ELR (cell line): ENCODE measurements around the gene FNDC3B.

Experiments
- DNase-seq: peaks from one replicate; pipeline ENCODE4 v3.0.0-alpha.2; 2015; ENCODE audit warnings: low read depth

FNDC3B gene

DNA sequence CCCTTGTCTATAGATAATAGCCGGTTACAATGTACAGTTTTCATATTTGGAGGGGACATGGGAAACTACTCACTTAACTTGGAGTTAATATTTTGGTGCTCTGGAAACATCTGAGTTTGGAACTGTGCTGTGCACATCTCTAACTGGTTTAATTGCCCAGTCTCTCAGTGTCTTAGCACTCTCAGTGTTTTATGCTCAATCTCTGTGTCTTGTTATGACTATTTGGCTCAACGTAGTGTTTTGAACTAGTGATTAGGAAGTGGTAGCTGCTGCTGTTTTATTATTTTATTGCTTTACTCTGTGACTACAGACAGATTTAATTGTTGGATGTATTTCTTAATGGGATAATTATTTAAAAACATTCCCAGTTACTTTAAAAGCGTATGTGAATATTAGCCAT, 17.0 kb downstream of the FNDC3B start:
- DNase-seq, result no peak

DNA sequence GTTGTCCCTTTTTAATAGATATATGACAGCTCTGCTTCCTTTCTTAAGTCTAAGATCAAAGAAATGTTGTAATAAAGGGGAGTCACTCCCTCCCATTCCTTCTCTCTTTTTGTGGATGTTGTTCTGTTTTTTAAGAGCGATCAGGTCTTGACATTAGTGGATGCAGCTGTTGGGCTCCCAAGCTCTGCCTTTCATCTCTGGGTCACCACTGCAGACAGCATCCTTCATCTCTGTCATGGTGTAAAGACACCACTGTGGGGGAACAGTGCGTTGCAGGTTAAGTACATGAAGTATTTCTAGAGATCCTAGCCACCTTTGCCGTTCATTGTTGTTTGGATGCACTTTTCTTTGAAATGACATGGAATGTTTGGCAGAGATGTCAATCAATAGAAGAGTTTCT, 17.7 kb downstream of the FNDC3B start:
- no peak for DNase-seq

DNA sequence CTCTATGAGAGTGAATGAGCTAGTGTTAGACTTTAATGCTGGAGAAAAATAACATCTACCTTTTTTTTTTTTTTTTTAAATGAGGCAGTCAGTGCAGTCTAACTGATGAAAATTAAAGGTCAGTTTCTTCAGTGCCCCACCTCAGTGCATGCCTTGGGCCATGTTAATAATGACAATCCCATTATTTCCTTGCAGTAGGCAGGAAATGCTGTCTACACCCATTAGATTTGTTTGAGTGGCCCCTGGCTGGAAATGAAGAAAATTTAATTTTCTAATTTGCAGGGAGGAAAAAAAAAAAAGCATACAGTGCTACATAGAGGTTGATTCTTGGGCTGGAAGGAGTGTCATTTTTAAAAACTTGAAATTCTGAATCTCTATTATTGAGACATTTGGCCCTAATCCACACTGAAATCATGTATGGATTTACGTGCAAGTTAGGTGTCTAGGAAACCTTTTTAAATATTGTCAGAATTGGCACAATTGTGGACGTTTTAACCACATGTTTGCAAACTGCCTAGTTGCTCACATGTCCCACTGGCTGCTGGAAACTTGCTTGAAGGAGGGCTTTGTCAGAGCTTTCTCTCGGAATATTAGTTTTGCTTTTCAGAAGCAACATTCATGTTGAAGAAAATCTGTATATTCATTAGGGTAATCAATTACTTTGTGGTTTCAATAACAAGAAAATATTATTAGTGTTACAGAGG, 18.4 kb downstream of the FNDC3B start:
- no peak for DNase-seq

DNA sequence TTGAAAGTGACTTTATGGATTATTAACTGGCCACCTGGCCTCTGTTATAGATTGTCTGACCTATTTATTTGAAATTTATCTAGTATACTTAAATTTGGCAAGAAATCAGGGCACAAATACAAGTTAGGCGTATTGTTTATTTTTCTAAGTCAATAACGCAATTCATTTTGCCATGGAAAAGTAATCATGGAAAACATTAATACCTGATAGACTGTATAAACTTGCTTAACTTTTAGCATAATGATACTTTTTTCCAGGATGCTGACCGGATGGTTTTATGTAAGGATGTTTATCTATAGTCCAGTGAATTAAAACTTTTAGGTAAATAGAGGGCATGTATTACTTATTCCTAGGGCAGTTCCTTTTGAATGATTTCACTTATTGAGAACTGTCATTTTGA, 20.2 kb downstream of the FNDC3B start:
- DNase-seq, result no peak

DNA sequence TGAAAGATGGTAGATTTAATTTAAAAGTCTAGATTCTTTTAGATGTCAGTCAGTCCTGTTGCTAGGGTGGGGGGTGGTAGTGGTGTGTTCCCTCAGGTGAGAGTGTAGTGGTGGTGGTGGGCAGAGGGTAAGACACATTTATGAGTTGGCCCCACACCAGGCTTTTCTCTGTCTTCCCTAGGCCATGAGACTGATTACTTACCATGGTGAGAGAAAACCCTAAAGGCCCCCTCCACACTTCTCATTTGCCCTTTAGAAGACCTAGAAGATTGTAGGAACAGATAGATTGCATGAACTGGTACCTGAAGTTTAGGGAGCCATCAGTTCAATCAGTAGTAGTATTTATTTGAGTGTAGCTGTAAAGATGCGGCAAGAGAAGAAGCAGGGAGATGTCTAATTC, 20.9 kb downstream of the FNDC3B start:
- no peak for DNase-seq

- DNase-seq, result no peak
These were observed 22.4 kb downstream of the FNDC3B start for GRCh38 chr3:172061724-172062184.

GRCh38 chr3:172062761-172063160, 23.4 kb downstream of the FNDC3B start:
- DNase-seq, result no peak

DNA sequence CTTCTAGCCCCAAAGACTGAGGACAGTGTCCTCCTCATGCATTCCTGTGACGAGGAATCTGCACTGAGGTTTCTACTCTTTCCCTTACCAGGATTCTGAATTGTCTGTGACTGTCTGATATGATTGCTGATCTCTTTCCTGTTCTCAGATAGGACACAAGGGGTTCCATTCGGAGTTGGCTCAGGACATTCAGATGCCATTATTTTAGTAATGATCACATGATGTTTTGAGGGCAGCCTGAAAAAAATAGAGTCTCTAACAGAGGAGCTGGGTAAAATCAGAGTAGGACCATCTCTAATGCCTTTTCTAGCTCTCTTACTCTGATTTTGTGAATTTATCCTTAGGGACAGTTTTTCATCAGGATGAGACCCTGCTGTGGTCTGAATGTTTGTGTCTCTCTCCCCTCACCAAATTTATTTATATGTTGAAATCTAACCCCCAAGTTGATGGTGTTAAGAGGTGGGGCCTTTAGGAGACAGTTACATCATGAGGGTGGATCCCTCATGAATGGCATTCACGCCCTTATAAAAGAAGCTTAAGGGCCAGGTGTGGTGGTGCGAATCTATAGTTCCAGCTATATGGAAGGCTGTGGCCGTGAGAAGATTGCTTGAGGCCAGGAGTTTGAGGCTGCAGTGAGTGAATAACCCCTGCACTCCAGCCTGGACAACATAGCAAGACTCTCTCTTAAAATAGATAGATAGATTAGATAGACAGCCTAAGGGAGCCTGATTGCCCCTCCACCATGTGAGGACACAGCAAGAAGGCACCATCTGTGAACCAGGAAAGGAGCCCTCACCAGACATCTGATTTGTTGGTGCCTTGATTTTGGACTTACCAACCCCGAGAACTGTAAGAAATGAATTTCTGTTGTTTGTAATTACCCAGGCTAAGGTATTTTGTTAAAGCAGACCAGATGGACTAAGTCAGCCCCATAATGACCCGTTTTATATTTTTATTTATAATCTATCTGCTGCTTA, 24.4 kb downstream of the FNDC3B start:
- DNase-seq, result no peak

- no peak for DNase-seq
These were observed 26.1 kb downstream of the FNDC3B start for GRCh38 chr3:172065527-172065926.

- no peak for DNase-seq
These were observed 26.8 kb downstream of the FNDC3B start for GRCh38 chr3:172065967-172066762.

GRCh38 chr3:172066880-172067796, 27.8 kb downstream of the FNDC3B start:
- no peak for DNase-seq

- no peak for DNase-seq
These were observed 28.6 kb downstream of the FNDC3B start for GRCh38 chr3:172067837-172068440.

GRCh38 chr3:172068977-172069376, 29.6 kb downstream of the FNDC3B start:
- DNase-seq, result no peak

DNA sequence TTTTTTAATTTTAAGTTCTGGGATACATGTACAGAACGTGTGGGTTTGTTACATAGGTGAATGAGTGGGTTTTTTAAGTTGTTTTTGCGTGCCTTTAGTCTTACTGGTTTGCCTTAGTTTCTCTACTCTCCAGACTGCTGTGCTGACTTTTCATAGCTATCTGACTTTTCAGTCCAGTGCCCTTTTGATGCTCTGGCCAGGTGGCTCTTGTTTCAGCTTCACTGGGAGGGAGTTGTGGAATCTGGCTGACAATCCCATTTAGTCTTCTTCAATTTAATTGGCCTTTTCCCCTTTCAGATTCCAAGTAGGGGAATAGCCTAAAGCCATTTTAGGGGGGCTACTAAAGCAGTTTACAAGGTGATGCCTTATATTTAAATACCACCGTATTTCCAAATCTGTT, 30.1 kb downstream of the FNDC3B start:
- no peak for DNase-seq

GRCh38 chr3:172070269-172070668, 30.9 kb downstream of the FNDC3B start:
- DNase-seq, result no peak

- no peak for DNase-seq
These were observed 31.4 kb downstream of the FNDC3B start for GRCh38 chr3:172070802-172071201.

- no peak for DNase-seq
These were observed 32.5 kb downstream of the FNDC3B start for GRCh38 chr3:172071780-172072330.

GRCh38 chr3:172072543-172072942, 33.2 kb downstream of the FNDC3B start:
- DNase-seq, result no peak

- no peak for DNase-seq
These were observed 34.0 kb downstream of the FNDC3B start for GRCh38 chr3:172073262-172073915.

DNA sequence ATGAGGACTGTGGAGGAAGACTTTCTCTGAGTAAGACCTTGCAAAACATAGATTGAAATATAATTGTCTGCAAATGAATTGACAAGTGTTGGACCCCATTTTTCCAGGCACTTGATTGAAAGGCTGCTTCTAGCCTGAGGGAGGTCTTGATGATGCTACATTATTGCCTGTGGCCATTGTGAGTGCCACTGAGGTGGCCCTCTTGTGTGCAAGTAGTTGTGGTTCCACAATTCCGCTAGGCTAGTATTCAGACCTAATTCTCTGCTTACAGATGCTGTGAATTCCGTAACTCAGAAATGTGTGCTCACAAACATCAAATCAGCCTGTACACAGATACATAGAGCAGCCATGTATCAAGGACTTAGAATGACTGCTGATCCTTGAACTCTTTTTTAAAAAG, 34.7 kb downstream of the FNDC3B start:
- no peak for DNase-seq
